Jurkat, Clone E6-1 (cell line): ENCODE data around the gene ZNF598.

ENCODE experiments used
- DNase-seq: peaks from one replicate; pipeline ENCODE4 v3.0.0-alpha.2; 2011; ENCODE audit warnings: low read depth, low spot score
- H3K4me3 ChIP-seq: 2 replicates; pipeline ENCODE4 v1.5.1; 2011; ENCODE audit warnings: mild to moderate bottlenecking, low read length, control low read depth, moderate library complexity

Gene ZNF598

DNA sequence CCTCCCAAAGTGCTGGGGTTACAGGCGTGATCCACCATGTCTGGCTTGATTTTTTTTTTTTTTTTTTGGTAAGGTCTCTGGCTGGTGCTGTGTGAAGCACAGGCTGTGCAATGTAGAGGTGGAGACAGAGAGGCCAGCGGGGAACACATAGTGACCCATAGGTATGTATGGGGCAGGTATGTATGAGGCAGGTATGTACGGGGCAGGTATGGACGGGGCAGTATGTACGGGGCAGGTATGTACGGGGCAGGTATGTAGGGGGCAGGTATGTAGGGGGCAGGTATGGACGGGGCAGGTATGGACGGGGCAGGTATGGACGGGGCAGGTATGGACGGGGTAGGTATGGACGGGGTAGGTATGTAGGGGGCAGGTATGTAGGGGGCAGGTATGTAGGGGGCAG is 60.1 kb downstream of the ZNF598 start:
- DNase-seq = no peak

More for the DNA sequence above, 60.1 kb downstream of the ZNF598 start:
- no peak overlapping the region for H3K4me3 ChIP-seq
